Dedifferentiated amniotic fluid mesenchymal stem cell (primary cell): Measurements from ENCODE around the gene DNAJB8.

Experiments
- DNase-seq: peaks from one replicate; pipeline ENCODE4 v3.0.0-alpha.2; 2016; ENCODE audit errors: extremely low spot score

DNAJB8 gene

GRCh38 chr3:128493570-128494366, 27.1 kb upstream of the DNAJB8 start:
- DNase-seq = no peak

- no peak for DNase-seq
Measured at GRCh38 chr3:128492671-128493569, 26.2 kb upstream of the DNAJB8 start, which contains the start of gene GATA2. GATA2 (minus strand) TSS chr3:128493201; CDS start chr3:128487031, 6,170 bp downstream.

- DNase-seq = no peak
Measured at GRCh38 chr3:128491941-128492670, 25.4 kb upstream of the DNAJB8 start.

GRCh38 chr3:128491691-128491940, 24.9 kb upstream of the DNAJB8 start:
- DNase-seq = no peak

- DNase-seq = no peak
Measured at GRCh38 chr3:128490915-128491690, 24.4 kb upstream of the DNAJB8 start.

GRCh38 chr3:128490650-128490914, 23.9 kb upstream of the DNAJB8 start:
- DNase-seq = no peak

- peak; percentile 38 for DNase-seq
Measured at GRCh38 chr3:128489927-128490649, 23.4 kb upstream of the DNAJB8 start.

GRCh38 chr3:128489674-128489926, 22.9 kb upstream of the DNAJB8 start:
- no peak for DNase-seq

- DNase-seq = peak; percentile 61
Measured at GRCh38 chr3:128488991-128489673, 22.4 kb upstream of the DNAJB8 start.

- DNase-seq = peak; percentile 39
Measured at GRCh38 chr3:128488636-128488990, 21.9 kb upstream of the DNAJB8 start.

- peak; percentile 97 for DNase-seq
Measured at GRCh38 chr3:128487813-128488635, 21.3 kb upstream of the DNAJB8 start.

- DNase-seq = no peak
Measured at GRCh38 chr3:128487538-128487812, 20.8 kb upstream of the DNAJB8 start.

- peak; percentile 18 for DNase-seq
Measured at GRCh38 chr3:128486681-128487537, 20.2 kb upstream of the DNAJB8 start.

- no peak for DNase-seq
Measured at GRCh38 chr3:128486205-128486628, 19.5 kb upstream of the DNAJB8 start.

- no peak for DNase-seq
Measured at GRCh38 chr3:128485282-128486204, 18.9 kb upstream of the DNAJB8 start.

GRCh38 chr3:128484404-128485281, 18.0 kb upstream of the DNAJB8 start:
- DNase-seq = peak; percentile 37
